IPS-18a (cell line): ENCODE results near the gene DNAH6.
"Not testable (repeated sequence)": the region's sequence is repeated elsewhere in the genome, so short reads cannot be mapped to it uniquely, and the experiment has no call there.

Source experiments
- H3K27ac ChIP-seq: one replicate; pipeline ENCODE4 v1.5.1; 2013; ENCODE audit warnings: low read length
- H3K27me3 ChIP-seq: one replicate; pipeline ENCODE4 v1.6.1; 2013; ENCODE audit warnings: mild to moderate bottlenecking, low read length; ENCODE audit not compliant: control insufficient read depth, insufficient read depth
- H3K36me3 ChIP-seq: one replicate; pipeline ENCODE4 v1.6.1; 2013; ENCODE audit warnings: low read depth, low read length; ENCODE audit not compliant: control insufficient read depth
- H3K4me1 ChIP-seq: one replicate; pipeline ENCODE4 v1.6.1; 2013; ENCODE audit warnings: low read depth, low read length; ENCODE audit not compliant: control insufficient read depth
- H3K4me3 ChIP-seq: one replicate; pipeline ENCODE4 v1.5.1; 2013; ENCODE audit warnings: low read length
- H3K9ac ChIP-seq: one replicate; pipeline ENCODE4 v1.6.1; 2013; ENCODE audit warnings: mild to moderate bottlenecking, low read length, moderate library complexity
- H3K9me3 ChIP-seq: one replicate; pipeline ENCODE4 v1.6.1; 2013; ENCODE audit warnings: low read depth, low read length; ENCODE audit not compliant: control insufficient read depth

Gene DNAH6

GRCh38 chr2:84516234-84516986, at the start of gene DNAH6:
Gene DNAH6 (plus strand): TSS chr2:84516498. CDS start chr2:84517827, 1,329 bp downstream.
- Histone ChIP-seq H3K27ac (no peak within 1 kb of the TSS), H3K4me3 (peak within 1 kb of the TSS; percentile 47), H3K9ac (peak within 1 kb of the TSS; percentile 30), H3K4me1 (no peaks in the 10 kb centered on the region), H3K27me3 (no peaks in the 10 kb centered on the region), H3K36me3 (no peaks in the 10 kb centered on the region), H3K9me3 (peaks cover 6% of the 10 kb centered on the region)

GRCh38 chr2:84467389-84467788, 48.9 kb upstream of the DNAH6 start:
- Histone ChIP-seq H3K9me3 (peaks cover 30% of the 10 kb centered on the region), H3K36me3 (no peaks in the 10 kb centered on the region), H3K4me1 (no peaks in the 10 kb centered on the region), H3K27me3 (no peaks in the 10 kb centered on the region), H3K9ac (no peak overlapping the region), H3K4me3 (no peak overlapping the region), H3K27ac (no peak overlapping the region)

- not testable (repeated sequence) for H3K4me1 ChIP-seq, H3K9ac ChIP-seq, H3K4me3 ChIP-seq, H3K36me3 ChIP-seq, H3K27me3 ChIP-seq, H3K27ac ChIP-seq
- H3K9me3 ChIP-seq, result peaks cover 28% of the 10 kb centered on the region
Measured at GRCh38 chr2:84472423-84472822, 43.9 kb upstream of the DNAH6 start.

- no peak overlapping the region for H3K27ac ChIP-seq
Measured at GRCh38 chr2:84472856-84473565, 43.3 kb upstream of the DNAH6 start.

GRCh38 chr2:84474176-84474575, 42.1 kb upstream of the DNAH6 start:
- Histone ChIP-seq H3K9me3 (peaks cover 24% of the 10 kb centered on the region), H3K27ac (no peak overlapping the region), H3K4me1 (no peaks in the 10 kb centered on the region), H3K9ac (no peak overlapping the region), H3K36me3 (no peaks in the 10 kb centered on the region), H3K4me3 (no peak overlapping the region), H3K27me3 (no peaks in the 10 kb centered on the region)

More at GRCh38 chr2:84472856-84473565, 43.3 kb upstream of the DNAH6 start:
- Histone ChIP-seq H3K27me3 (no peaks in the 10 kb centered on the region), H3K4me3 (no peak overlapping the region), H3K9me3 (peaks cover 29% of the 10 kb centered on the region), H3K36me3 (no peaks in the 10 kb centered on the region), H3K9ac (no peak overlapping the region), H3K4me1 (no peaks in the 10 kb centered on the region)

- Histone ChIP-seq H3K4me3 (no peak overlapping the region), H3K9me3 (peaks cover 12% of the 10 kb centered on the region), H3K36me3 (no peaks in the 10 kb centered on the region), H3K27me3 (no peaks in the 10 kb centered on the region), H3K27ac (no peak overlapping the region), H3K9ac (no peak overlapping the region), H3K4me1 (no peaks in the 10 kb centered on the region)
Measured at GRCh38 chr2:84477886-84478285, 38.4 kb upstream of the DNAH6 start.

GRCh38 chr2:84478867-84479266, 37.4 kb upstream of the DNAH6 start:
- Histone ChIP-seq H3K27ac (no peak overlapping the region), H3K9ac (no peak overlapping the region), H3K27me3 (no peaks in the 10 kb centered on the region), H3K4me3 (no peak overlapping the region), H3K4me1 (no peaks in the 10 kb centered on the region), H3K36me3 (no peaks in the 10 kb centered on the region), H3K9me3 (peaks cover 12% of the 10 kb centered on the region)

GRCh38 chr2:84481702-84482101, 34.6 kb upstream of the DNAH6 start:
- H3K4me1 ChIP-seq, result no peaks in the 10 kb centered on the region
- no peak overlapping the region for H3K27ac ChIP-seq

GRCh38 chr2:84482603-84483002, 33.7 kb upstream of the DNAH6 start:
- Histone ChIP-seq H3K9me3 (peaks cover 1% of the 10 kb centered on the region), H3K27ac (no peak overlapping the region), H3K4me1 (no peaks in the 10 kb centered on the region), H3K27me3 (no peaks in the 10 kb centered on the region), H3K36me3 (no peaks in the 10 kb centered on the region), H3K4me3 (no peak overlapping the region), H3K9ac (no peak overlapping the region)

More at GRCh38 chr2:84481702-84482101, 34.6 kb upstream of the DNAH6 start:
- H3K9ac ChIP-seq, result no peak overlapping the region
- no peaks in the 10 kb centered on the region for H3K27me3 ChIP-seq
- H3K4me3 ChIP-seq, result no peak overlapping the region
- H3K36me3 ChIP-seq, result no peaks in the 10 kb centered on the region
- peaks cover 10% of the 10 kb centered on the region for H3K9me3 ChIP-seq

- Histone ChIP-seq H3K4me1 (no peaks in the 10 kb centered on the region), H3K4me3 (no peak overlapping the region), H3K27ac (no peak overlapping the region), H3K9ac (no peak overlapping the region), H3K27me3 (no peaks in the 10 kb centered on the region), H3K9me3 (no peaks in the 10 kb centered on the region), H3K36me3 (no peaks in the 10 kb centered on the region)
Measured at GRCh38 chr2:84483320-84483719, 33.0 kb upstream of the DNAH6 start.

- no peak overlapping the region for H3K27ac ChIP-seq
- H3K4me3 ChIP-seq, result no peak overlapping the region
- H3K4me1 ChIP-seq, result no peaks in the 10 kb centered on the region
- no peak overlapping the region for H3K9ac ChIP-seq
- H3K36me3 ChIP-seq, result no peaks in the 10 kb centered on the region
- no peaks in the 10 kb centered on the region for H3K9me3 ChIP-seq
- H3K27me3 ChIP-seq, result no peaks in the 10 kb centered on the region
Measured at GRCh38 chr2:84486441-84487115, 29.7 kb upstream of the DNAH6 start.
